ENCODE measurements around the gene GALNT4. TPM values are rescaled to one million over a fixed set of nuclear protein-coding genes. Genes with fewer than 3 reads are reported as not detected.
A peak's percentile ranks its signal among the peaks of the same experiment; 100 is the strongest.

GALNT4 gene
- polyA plus RNA-seq, 1 experiment, result 7.3 TPM

GRCh38 chr12:89525305-89525823 is 768 bp upstream of the GALNT4 start:
- POLR2A ChIA-PET, result interaction anchor here (0.6 to 0.9 kb wide), 3 partner anchors 173 to 1200 kb away, joined by 3 to 5 read pairs (median 3); partner anchors contain the start of gene DUSP6
- Histone ChIP-seq H3K9me3 (ENCODE audit: control insufficient read depth, insufficient read depth, low read length) (no peaks in the 10 kb centered on the region; the same call in 1 of the 2 replicates), H3K27me3 (ENCODE audit: control insufficient read depth, insufficient read depth, low read length) (no peaks in the 10 kb centered on the region), H3K27ac (ENCODE audit: low read depth, low read length) (peak overlapping the region; percentile 76), H3K4me3 (ENCODE audit: low read depth, low read length) (peak overlapping the region; percentile 91)
- TF ChIP-seq CTCF (IDR thresholded peaks at IDR 0.05; ENCODE audit: low read depth, low read length), result no peak
- DNase-seq (ENCODE audit: low read depth, low spot score), result no peak
- CTCF ChIA-PET, result interaction anchor here (0.6 to 5.0 kb wide), 8 partner anchors 9 to 1416 kb away, joined by 3 to 117 read pairs (median 4); no protein-coding TSS in a partner anchor

GRCh38 chr12:89523843-89524540 is 604 bp downstream of the GALNT4 start:
- ChIA-PET CTCF (interaction anchor here (0.6 to 5.0 kb wide), 11 partner anchors 17 to 1417 kb away, joined by 3 to 117 read pairs (median 4); no protein-coding TSS in a partner anchor), POLR2A (interaction anchor here (0.7 to 0.9 kb wide), 2 partner anchors 172 to 448 kb away, joined by 3 read pairs; partner anchors contain the start of gene DUSP6)
- no peak for TF ChIP-seq CTCF (IDR thresholded peaks at IDR 0.05; ENCODE audit: low read depth, low read length)
- Histone ChIP-seq H3K4me3 (ENCODE audit: low read depth, low read length) (peak overlapping the region; percentile 91), H3K27ac (ENCODE audit: low read depth, low read length) (peak overlapping the region; percentile 23), H3K9me3 (ENCODE audit: control insufficient read depth, insufficient read depth, low read length) (no peaks in the 10 kb centered on the region; the same call in 1 of the 2 replicates), H3K27me3 (ENCODE audit: control insufficient read depth, insufficient read depth, low read length) (no peaks in the 10 kb centered on the region)
- DNase-seq (ENCODE audit: low read depth, low spot score), result no peak

DNA sequence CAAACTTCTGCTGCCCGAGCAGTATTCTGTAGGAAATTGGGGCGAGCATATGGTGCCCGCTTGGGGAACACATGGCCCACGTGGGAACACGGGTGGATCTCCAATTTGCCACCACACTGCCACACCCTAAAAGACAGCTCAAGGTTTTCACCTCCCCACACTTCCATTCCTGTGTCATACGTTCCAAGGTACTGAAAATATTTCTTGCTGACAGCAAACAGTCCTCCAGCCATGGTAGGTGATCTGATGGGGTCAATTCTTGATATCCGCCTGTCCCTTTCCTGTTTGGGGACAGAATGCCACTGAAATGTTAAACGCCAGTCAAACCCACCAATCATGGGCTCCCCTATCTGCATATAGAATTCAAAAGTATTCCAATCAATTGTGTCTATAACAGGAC is 1.2 kb downstream of the GALNT4 start:
- Histone ChIP-seq H3K4me3 (ENCODE audit: low read depth, low read length) (peak overlapping the region; percentile 91), H3K27ac (ENCODE audit: low read depth, low read length) (no peak overlapping the region), H3K9me3 (ENCODE audit: control insufficient read depth, insufficient read depth, low read length) (no peaks in the 10 kb centered on the region; the same call in 1 of the 2 replicates), H3K27me3 (ENCODE audit: control insufficient read depth, insufficient read depth, low read length) (no peaks in the 10 kb centered on the region)
- POLR2A ChIA-PET, result no interaction called here
- no peak for DNase-seq (ENCODE audit: low read depth, low spot score)
- TF ChIP-seq CTCF (IDR thresholded peaks at IDR 0.05; ENCODE audit: low read depth, low read length), result no peak
- CTCF ChIA-PET, result interaction anchor here (0.6 to 4.8 kb wide), 6 partner anchors 8 to 505 kb away, joined by 3 to 78 read pairs (median 9); no protein-coding TSS in a partner anchor

GRCh38 chr12:89521364-89522223 is 3.0 kb downstream of the GALNT4 start:
- no peak for TF ChIP-seq CTCF (IDR thresholded peaks at IDR 0.05; ENCODE audit: low read depth, low read length)
- Histone ChIP-seq H3K27ac (ENCODE audit: low read depth, low read length) (no peak overlapping the region), H3K9me3 (ENCODE audit: control insufficient read depth, insufficient read depth, low read length) (no peaks in the 10 kb centered on the region; the same call in 1 of the 2 replicates), H3K4me3 (ENCODE audit: low read depth, low read length) (peak overlapping the region; percentile 43), H3K27me3 (ENCODE audit: control insufficient read depth, insufficient read depth, low read length) (no peaks in the 10 kb centered on the region)
- ChIA-PET POLR2A (no interaction called here), CTCF (interaction anchor here (0.5 to 4.8 kb wide), 10 partner anchors 9 to 1145 kb away, joined by 3 to 78 read pairs (median 4); no protein-coding TSS in a partner anchor)
- no peak for DNase-seq (ENCODE audit: low read depth, low spot score)
